Activated naive CD4-positive, alpha-beta T cell treated with anti-CD3 and anti-CD28 coated beads, Interleukin-2, amount 10 ng/mL, durations not matched to agents 5 hours and 36 hours (primary cell): Measurements from ENCODE around the gene APPBP2. TPM values are rescaled to one million over a fixed set of nuclear protein-coding genes. Genes with fewer than 3 reads are reported as not detected.

Experiments used
- total RNA-seq, 2 experiments: library from RNA; stranded (reverse); gene quantifications; one replicate each; pipeline ENCODE4 v1.2.3, GENCODE V29; 2021

APPBP2 gene
- 10 to 100 TPM; 35.1 TPM for total RNA-seq

GRCh38 chr17:60525685-60526514 lies at the start of gene APPBP2:
Gene APPBP2 (minus strand): TSS chr17:60526242. CDS start chr17:60525931, 311 bp downstream.

GRCh38 chr17:60422162-60422665 lies 103.8 kb downstream of the APPBP2 start, which contains the start of gene CHCT1:
Gene CHCT1 (plus strand): TSS chr17:60422489. CDS start chr17:60422593, 104 bp downstream.

Other genes starting within 250 kb of the APPBP2 start
- 10 to 100 TPM; 36.3 to 39.9 TPM for gene USP32, start 134.1 kb downstream of the APPBP2 start, total RNA-seq
- not detected for gene CHCT1, start 103.8 kb downstream of the APPBP2 start, total RNA-seq
- gene PPM1D, start 74.0 kb upstream of the APPBP2 start, total RNA-seq, result 10 to 100 TPM; 17.0 to 19.6 TPM
- gene BCAS3, start 151.6 kb upstream of the APPBP2 start, total RNA-seq, result 10 to 100 TPM; 18.3 to 20.6 TPM